CD4-positive, alpha-beta T cell (primary cell): ENCODE measurements around the gene MED22. TPM values are rescaled to one million over a fixed set of nuclear protein-coding genes. Genes with fewer than 3 reads are reported as not detected.
A peak's percentile ranks its signal among the peaks of the same experiment; 100 is the strongest.

Experiments used
- ATAC-seq: fragments of 200-7000 bp; cut with Tn5 transposase; one replicate; pipeline ENCODE4 v1.10.0; 2022; ENCODE audit warnings: mild to moderate bottlenecking; ENCODE audit not compliant: poor library complexity
- CTCF ChIA-PET: fragments of 350-600 bp; sonication (Branson Sonifier 250); formaldehyde crosslinking; loops from one replicate; lab custom pipeline; 2021; ENCODE audit warnings: antibody characterized with exemption, inconsistent platforms; lab: Charles Lee
- POLR2A ChIA-PET: fragments of 350-600 bp; sonication (Branson Sonifier 250); formaldehyde crosslinking; loops from one replicate; lab custom pipeline; 2021; ENCODE audit warnings: antibody characterized with exemption, inconsistent platforms; lab: Charles Lee
- DNase-seq, 14 experiments: peaks; one replicate each; pipeline ENCODE4 v3.0.0-alpha.2; 2013 to 2020; ENCODE audit warnings: mixed read lengths in 2 of 14
- H3K27ac ChIP-seq, 2 donors: one replicate each; pipeline versions ENCODE4 v1.5.1 to v1.7.0; 2013; ENCODE audit warnings: low read length in 2 of 2, low read depth in 1 of 2, mild to moderate bottlenecking in 1 of 2
- H3K27me3 ChIP-seq, 2 experiments: 1 replicate in 1 of 2; 2 replicates in 1 of 2; pipeline versions ENCODE4 v1.6.1 to v1.7.0; 2013; ENCODE audit warnings: low read length in 2 of 2, control low read depth in 1 of 2, mild to moderate bottlenecking in 1 of 2, moderate library complexity in 1 of 2; ENCODE audit not compliant: insufficient read depth in 2 of 2, control insufficient read depth in 1 of 2
- H3K36me3 ChIP-seq: one replicate; pipeline ENCODE4 v1.6.1; 2013; ENCODE audit warnings: low read length, control low read depth; ENCODE audit not compliant: insufficient read depth
- H3K4me1 ChIP-seq: one replicate; pipeline ENCODE4 v1.6.1; 2013; ENCODE audit warnings: low read length, control low read depth; ENCODE audit not compliant: insufficient read depth
- H3K4me3 ChIP-seq: one replicate; pipeline ENCODE4 v1.5.1; 2013; ENCODE audit warnings: mild to moderate bottlenecking, low read length, moderate library complexity
- H3K9me3 ChIP-seq, 2 experiments: 1 replicate in 1 of 2; 2 replicates in 1 of 2; pipeline versions ENCODE4 v1.6.1 to v1.7.0; 2013; ENCODE audit warnings: low read length in 2 of 2, mild to moderate bottlenecking in 2 of 2, control low read depth in 1 of 2, moderate library complexity in 1 of 2; ENCODE audit not compliant: control insufficient read depth in 1 of 2, insufficient read depth in 1 of 2
- H3K27ac Mint-ChIP-seq: one replicate; pipeline ENCODE4 v1.8.0; 2020; ENCODE audit warnings: mixed read lengths
- H3K27me3 Mint-ChIP-seq: one replicate; pipeline ENCODE4 v1.8.0; 2021; ENCODE audit warnings: mixed read lengths
- H3K36me3 Mint-ChIP-seq: one replicate; pipeline ENCODE4 v1.8.0; 2021; ENCODE audit warnings: low read depth, mixed read lengths
- H3K4me1 Mint-ChIP-seq: one replicate; pipeline ENCODE4 v1.8.0; 2021; ENCODE audit warnings: low read depth, mixed read lengths
- H3K4me3 Mint-ChIP-seq: one replicate; pipeline ENCODE4 v1.8.0; 2020; ENCODE audit warnings: mild to moderate bottlenecking, mixed read lengths
- H3K9me3 Mint-ChIP-seq: one replicate; pipeline ENCODE4 v1.8.0; 2020; ENCODE audit warnings: mixed read lengths
- intact Hi-C, 2 experiments: fragments of 100-400 bp; cut with DNase I in 1 of 2; cut with micrococcal nuclease in 1 of 2; formaldehyde crosslinking; loops; one replicate each; pipeline versions ENCODE4 v1.15.1 to v1.9.0; 2023 to 2025; cut with DNase I, micrococcal nuclease
- total RNA-seq, 174 experiments: library from RNA in 2 of 174; stranded (reverse) in 2 of 174; gene quantifications; one replicate each; pipeline ENCODE4 v1.2.3 and lab custom pipeline; 2021 to 2026
- TF ChIP-seq, protein P1 (sequence below): fragments of 200-600 bp; IDR thresholded peaks from one replicate; pipeline ENCODE4 v1.8.0; 2022; ENCODE audit warnings: antibody characterized with exemption, mild to moderate bottlenecking

MED22 gene
- total RNA-seq, 2 experiments from 2014 or later = 15.7 to 18.0 TPM

DNA sequence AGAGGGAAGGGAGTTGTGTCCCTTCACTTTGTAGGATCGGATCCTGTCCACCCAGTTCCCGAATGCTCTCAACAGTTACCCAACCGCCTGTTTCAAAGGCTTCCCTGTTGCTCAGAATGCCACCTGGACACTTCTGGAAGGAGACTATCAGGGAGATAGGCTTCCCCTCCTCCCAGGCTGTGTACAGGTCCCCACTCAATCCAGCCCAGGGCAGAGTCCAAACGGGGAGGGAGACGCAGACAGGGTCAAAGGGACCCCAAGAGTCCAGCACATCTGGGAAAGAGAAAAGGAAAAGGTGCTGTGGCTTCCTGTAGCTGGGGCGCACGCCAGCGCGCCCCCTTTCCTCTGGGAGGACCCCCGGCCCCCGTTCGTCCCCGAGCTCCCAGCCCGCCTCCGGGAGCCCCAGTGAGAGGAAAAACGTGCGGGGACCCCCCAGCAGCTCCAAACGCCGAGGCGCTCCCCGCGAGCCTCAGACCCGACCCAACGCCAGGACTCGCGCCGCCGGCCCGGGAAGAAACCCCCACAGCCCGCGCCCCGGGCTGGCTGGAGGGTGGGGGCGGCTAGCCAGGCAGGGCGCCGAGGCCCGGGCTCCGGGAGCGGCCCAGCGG, 27.3 kb upstream of the MED22 start:
- intact Hi-C loops = loop anchor here in 1 of 2 experiments (5.0 kb wide), 2 partner anchors 42 to 87 kb away; partner anchors contain the start of gene REXO4
- peak overlapping the region; percentile 98 for H3K27ac Mint-ChIP-seq
- POLR2A ChIA-PET = interaction anchor here (0.9 to 8.7 kb wide), 4 partner anchors 10 to 85 kb away, joined by 3 to 109 read pairs (median 11); partner anchors contain the start of genes CACFD1, MED22, RPL7A and SURF1
- peaks cover 13% of the 10 kb centered on the region for H3K36me3 ChIP-seq
- DNase-seq (peak in 1 of 14 experiments; percentile 35), ATAC-seq (no peak)
- peak overlapping the region; percentile 96 for H3K4me3 Mint-ChIP-seq
- TF ChIP-seq, protein P1, sequence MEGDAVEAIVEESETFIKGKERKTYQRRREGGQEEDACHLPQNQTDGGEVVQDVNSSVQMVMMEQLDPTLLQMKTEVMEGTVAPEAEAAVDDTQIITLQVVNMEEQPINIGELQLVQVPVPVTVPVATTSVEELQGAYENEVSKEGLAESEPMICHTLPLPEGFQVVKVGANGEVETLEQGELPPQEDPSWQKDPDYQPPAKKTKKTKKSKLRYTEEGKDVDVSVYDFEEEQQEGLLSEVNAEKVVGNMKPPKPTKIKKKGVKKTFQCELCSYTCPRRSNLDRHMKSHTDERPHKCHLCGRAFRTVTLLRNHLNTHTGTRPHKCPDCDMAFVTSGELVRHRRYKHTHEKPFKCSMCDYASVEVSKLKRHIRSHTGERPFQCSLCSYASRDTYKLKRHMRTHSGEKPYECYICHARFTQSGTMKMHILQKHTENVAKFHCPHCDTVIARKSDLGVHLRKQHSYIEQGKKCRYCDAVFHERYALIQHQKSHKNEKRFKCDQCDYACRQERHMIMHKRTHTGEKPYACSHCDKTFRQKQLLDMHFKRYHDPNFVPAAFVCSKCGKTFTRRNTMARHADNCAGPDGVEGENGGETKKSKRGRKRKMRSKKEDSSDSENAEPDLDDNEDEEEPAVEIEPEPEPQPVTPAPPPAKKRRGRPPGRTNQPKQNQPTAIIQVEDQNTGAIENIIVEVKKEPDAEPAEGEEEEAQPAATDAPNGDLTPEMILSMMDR = no peak
- H3K36me3 Mint-ChIP-seq = peaks cover 27% of the 10 kb centered on the region
- H3K27me3 ChIP-seq = no peaks in the 10 kb centered on the region
- peak overlapping the region; percentile 73 for H3K4me3 ChIP-seq
- peaks cover 61% of the 10 kb centered on the region for H3K4me1 ChIP-seq
- H3K27ac ChIP-seq = peak overlapping the region; percentile 81 to 84
- H3K4me1 Mint-ChIP-seq = peaks cover 47% of the 10 kb centered on the region
- CTCF ChIA-PET = interaction anchor here (0.9 to 1.1 kb wide), 2 partner anchors 18 to 27 kb away, joined by 4 to 5 read pairs; partner anchors contain the start of genes MED22, RPL7A, SURF1 and SURF2
- H3K27me3 Mint-ChIP-seq = no peaks in the 10 kb centered on the region
- no peaks in the 10 kb centered on the region for H3K9me3 ChIP-seq
- no peaks in the 10 kb centered on the region for H3K9me3 Mint-ChIP-seq

DNA sequence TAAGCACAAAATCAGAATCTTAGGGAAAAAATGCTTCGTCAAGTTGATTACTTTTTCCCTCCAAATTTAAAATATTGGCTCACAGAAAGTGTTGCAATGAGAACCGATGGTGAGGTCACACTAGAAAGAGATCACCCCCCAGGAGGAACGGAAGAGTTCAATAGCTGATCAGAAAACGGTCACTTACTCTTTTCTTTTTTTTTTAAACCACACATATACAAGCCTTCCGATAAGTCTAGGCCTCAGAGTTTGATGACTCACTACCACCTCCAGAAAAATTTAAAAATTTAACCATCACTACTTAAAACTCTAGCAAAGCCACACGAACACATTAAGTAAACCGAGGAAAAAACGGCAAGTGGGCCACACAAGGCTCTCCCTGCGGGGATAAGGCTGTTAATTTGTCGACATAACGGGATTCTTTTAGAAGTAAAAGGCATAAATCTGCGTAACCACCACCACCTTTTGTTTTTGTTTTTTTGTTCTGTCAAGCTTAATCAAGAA, 26.7 kb upstream of the MED22 start:
- H3K27me3 ChIP-seq = no peaks in the 10 kb centered on the region
- ATAC-seq (peak; percentile 13), DNase-seq (peak in 4 of 14 experiments; percentile 44 to 69 (median 58))
- H3K27me3 Mint-ChIP-seq = no peaks in the 10 kb centered on the region
- intact Hi-C loops = loop anchor here in 1 of 2 experiments (5.0 kb wide), 2 partner anchors 43 to 88 kb away; partner anchors contain the start of gene REXO4
- peaks cover 31% of the 10 kb centered on the region for H3K36me3 Mint-ChIP-seq
- H3K9me3 Mint-ChIP-seq = no peaks in the 10 kb centered on the region
- H3K4me1 Mint-ChIP-seq = peaks cover 53% of the 10 kb centered on the region
- H3K4me3 ChIP-seq = peak overlapping the region; percentile 73
- no peaks in the 10 kb centered on the region for H3K9me3 ChIP-seq
- ChIA-PET POLR2A (interaction anchor here (0.7 to 8.7 kb wide), 5 partner anchors 10 to 85 kb away, joined by 3 to 109 read pairs (median 3); partner anchors contain the start of genes CACFD1, MED22, RPL7A and SURF1), CTCF (interaction anchor here (0.9 to 1.1 kb wide), 2 partner anchors 18 to 27 kb away, joined by 4 to 5 read pairs; partner anchors contain the start of genes MED22, RPL7A, SURF1 and SURF2)
- peaks cover 67% of the 10 kb centered on the region for H3K4me1 ChIP-seq
- H3K27ac Mint-ChIP-seq = peak overlapping the region; percentile 98
- peak overlapping the region; percentile 96 for H3K4me3 Mint-ChIP-seq
- peaks cover 18% of the 10 kb centered on the region for H3K36me3 ChIP-seq
- peak overlapping the region; percentile 81 to 84 for H3K27ac ChIP-seq
- TF ChIP-seq, protein P1 = no peak

DNA sequence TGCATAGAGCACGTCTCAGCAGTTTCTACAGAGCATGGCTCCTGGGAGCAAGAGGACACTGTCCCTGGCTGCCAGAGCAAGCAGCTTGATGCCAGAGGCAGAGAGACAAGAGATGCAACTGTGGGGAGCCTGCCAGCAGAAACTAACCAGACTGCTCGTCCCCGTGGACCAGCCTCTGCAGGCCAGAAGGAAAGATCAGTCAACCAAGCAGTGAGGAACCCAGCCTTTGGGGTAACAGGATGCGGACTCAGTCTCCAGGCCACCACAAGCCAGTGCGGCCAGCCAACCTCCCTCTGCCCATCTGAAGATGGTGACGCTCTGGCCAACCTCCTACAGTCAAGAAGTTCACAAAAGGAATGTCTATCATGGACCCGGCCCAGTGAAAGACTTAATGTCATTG, 24.2 kb upstream of the MED22 start:
- Histone ChIP-seq H3K9me3 (no peaks in the 10 kb centered on the region), H3K36me3 (peaks cover 34% of the 10 kb centered on the region), H3K4me3 (peak overlapping the region; percentile 40), H3K27me3 (no peaks in the 10 kb centered on the region), H3K27ac (peak overlapping the region; percentile 79 to 88), H3K4me1 (peaks cover 92% of the 10 kb centered on the region)
- H3K9me3 Mint-ChIP-seq = no peaks in the 10 kb centered on the region
- H3K27ac Mint-ChIP-seq = peak overlapping the region; percentile 94
- H3K4me3 Mint-ChIP-seq = peak overlapping the region; percentile 72
- ChIA-PET CTCF (interaction anchor here (1.3 to 1.8 kb wide), 3 partner anchors 21 to 186 kb away, joined by 6 to 11 read pairs (median 9); partner anchors contain the start of genes MED22 and RPL7A), POLR2A (interaction anchor here (0.6 to 8.7 kb wide), 6 partner anchors 9 to 32 kb away, joined by 3 to 109 read pairs (median 8); partner anchors contain the start of genes MED22, RPL7A, SURF1 and SURF2)
- H3K4me1 Mint-ChIP-seq = peaks cover 70% of the 10 kb centered on the region
- intact Hi-C loops = no loop called here
- H3K27me3 Mint-ChIP-seq = no peaks in the 10 kb centered on the region
- DNase-seq (no peak), ATAC-seq (no peak)
- TF ChIP-seq, protein P1 = no peak
- H3K36me3 Mint-ChIP-seq = peaks cover 46% of the 10 kb centered on the region
